SK-N-SH treated with all-trans-retinoic acid at 6 μM for 48 hours (cell line): ENCODE measurements around the gene KCNJ12.
"Not testable (repeated sequence)": the region's sequence is repeated elsewhere in the genome, so short reads cannot be mapped to it uniquely, and the experiment has no call there.

Source experiments
- ATAC-seq: fragments of 200-7000 bp; cut with Tn5 transposase; 3 replicates; pipeline ENCODE4 v1.9.1; 2020; ENCODE audit warnings: mild to moderate bottlenecking, moderate library complexity
- ARNTL ChIP-seq: fragments of 450-650 bp; formaldehyde crosslinking; IDR thresholded peaks from 2 replicates; pipeline ENCODE4 v1.5.0; 2020; ENCODE audit warnings: low read depth, mild to moderate bottlenecking, moderate library complexity, borderline replicate concordance
- CSDC2 ChIP-seq: fragments of 250-450 bp; sonication (Bioruptor Pico); IDR thresholded peaks from 2 replicates; pipeline ENCODE4 v1.5.0; 2020; ENCODE audit warnings: mild to moderate bottlenecking, moderate library complexity
- CSRNP3 ChIP-seq: fragments of 250-450 bp; sonication (Bioruptor Pico); IDR thresholded peaks from 2 replicates; pipeline ENCODE4 v1.5.1; 2021; ENCODE audit warnings: mild to moderate bottlenecking, moderate library complexity
- ESRRG ChIP-seq: fragments of 250-450 bp; sonication (Bioruptor Pico); IDR thresholded peaks from 2 replicates; pipeline ENCODE4 v1.6.1; 2021; ENCODE audit warnings: mild to moderate bottlenecking
- GLIS3 ChIP-seq: fragments of 250-450 bp; sonication (Bioruptor Pico); IDR thresholded peaks from 2 replicates; pipeline ENCODE4 v1.5.0; 2020; ENCODE audit warnings: mild to moderate bottlenecking, moderate library complexity
- OSR1 ChIP-seq: fragments of 250-450 bp; sonication (Bioruptor Pico); IDR thresholded peaks from 2 replicates; pipeline ENCODE4 v1.8.0; 2022; ENCODE audit warnings: moderate library complexity, mild to moderate bottlenecking, inconsistent platforms
- POU6F1 ChIP-seq: fragments of 250-450 bp; sonication (Bioruptor Pico); IDR thresholded peaks from 2 replicates; pipeline ENCODE4 v1.8.0; 2021; ENCODE audit warnings: low read depth, mild to moderate bottlenecking, moderate library complexity, borderline replicate concordance
- PPARA ChIP-seq: fragments of 250-450 bp; sonication (Bioruptor Pico); IDR thresholded peaks from 2 replicates; pipeline ENCODE4 v1.5.0; 2020; ENCODE audit warnings: mild to moderate bottlenecking, borderline replicate concordance
- SNAI2 ChIP-seq: fragments of 250-450 bp; sonication (Bioruptor Pico); IDR thresholded peaks from 2 replicates; pipeline ENCODE4 v1.5.0; 2020; ENCODE audit warnings: mild to moderate bottlenecking, moderate library complexity
- ZFP3 ChIP-seq: fragments of 250-450 bp; sonication (Bioruptor Pico); IDR thresholded peaks from 2 replicates; pipeline ENCODE4 v1.5.0; 2020; ENCODE audit warnings: mild to moderate bottlenecking, moderate library complexity
- ZNF70 ChIP-seq: fragments of 450-650 bp; formaldehyde crosslinking; IDR thresholded peaks from 2 replicates; pipeline ENCODE4 v1.5.0; 2020; ENCODE audit warnings: mild to moderate bottlenecking, moderate library complexity
- TF ChIP-seq, protein P1 (sequence below): fragments of 250-450 bp; sonication (Bioruptor Pico); IDR thresholded peaks from 2 replicates; pipeline ENCODE4 v1.8.0; 2020; ENCODE audit warnings: mild to moderate bottlenecking, moderate library complexity, borderline replicate concordance

Gene KCNJ12

DNA sequence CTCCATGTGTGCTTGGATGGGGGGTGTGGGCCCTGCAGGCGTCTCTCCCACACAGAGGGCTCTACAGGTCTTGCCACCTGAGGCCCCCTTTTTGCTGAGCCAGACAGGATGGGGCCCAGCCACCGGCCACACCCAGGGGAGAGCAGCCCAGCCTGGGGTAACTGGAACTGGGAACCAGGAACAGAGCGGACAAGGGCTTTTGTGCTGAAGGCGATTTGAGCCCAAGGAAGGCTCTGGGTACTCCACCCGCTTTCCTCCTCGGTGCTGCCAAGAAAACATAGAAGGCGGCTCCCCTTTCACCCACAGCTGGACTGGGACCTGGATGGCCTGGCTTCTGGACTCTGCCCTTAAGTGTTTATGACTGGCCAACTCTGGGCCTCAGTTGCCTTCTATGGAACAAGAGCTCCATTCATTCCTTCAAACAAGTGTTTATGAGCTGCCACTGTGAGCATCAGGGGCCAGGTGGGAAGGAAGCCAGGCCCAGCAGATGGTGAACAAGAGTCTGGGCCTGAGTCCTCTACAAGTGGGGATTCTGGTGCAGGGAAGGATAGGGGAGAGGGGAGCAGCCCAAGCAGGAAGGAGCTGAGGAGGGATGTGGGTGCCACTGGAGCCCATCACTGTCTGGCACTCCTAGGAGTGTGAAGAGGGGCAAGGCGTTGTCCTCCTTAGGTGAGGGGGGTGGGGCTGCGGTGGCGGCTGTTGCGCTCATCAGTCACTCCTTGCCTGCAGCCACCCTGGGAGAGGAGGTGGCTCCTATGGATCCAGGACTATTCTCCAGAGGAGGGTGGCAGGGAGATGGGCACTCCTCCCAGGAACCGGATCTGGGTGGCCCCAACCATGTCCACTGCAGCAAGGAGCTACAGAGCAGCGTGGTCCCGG, 46.4 kb downstream of the KCNJ12 start:
- ATAC-seq = not testable (repeated sequence)

DNA sequence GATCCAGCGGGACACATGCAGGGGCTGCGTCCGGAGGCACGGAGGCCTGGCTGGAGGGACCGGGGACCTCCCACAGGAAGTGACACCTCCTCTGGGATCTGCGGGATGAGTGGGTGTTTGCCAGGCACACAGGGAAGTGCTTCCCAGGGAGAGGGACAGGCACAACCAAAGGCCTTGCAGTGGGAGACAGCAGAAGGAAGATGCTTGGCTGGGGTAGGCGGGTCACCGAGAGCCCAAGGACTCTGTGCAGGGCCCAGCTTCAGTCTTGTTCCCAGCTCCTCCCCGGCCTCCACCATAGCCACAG, 47.0 kb downstream of the KCNJ12 start:
- not testable (repeated sequence) for ATAC-seq

DNA sequence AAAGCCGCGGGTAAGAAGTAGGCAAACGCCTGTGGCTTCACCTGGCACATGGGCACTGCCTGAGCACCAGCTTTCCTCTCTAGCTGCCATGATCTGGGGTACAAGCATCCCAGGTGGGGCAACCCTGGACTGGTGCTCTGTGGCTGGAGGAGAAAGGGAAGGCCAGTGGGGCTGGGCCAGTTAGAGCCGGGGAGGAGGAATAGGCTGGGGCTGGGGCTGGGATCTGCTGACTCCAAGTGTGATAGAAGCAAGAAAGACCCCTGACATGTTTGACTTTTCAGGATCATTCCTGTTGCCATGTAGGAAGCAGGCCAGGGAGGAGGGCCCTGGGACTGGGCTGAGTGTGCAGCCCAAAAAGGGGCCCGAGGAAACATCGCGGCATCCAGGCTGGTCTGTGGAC, 48.5 kb downstream of the KCNJ12 start:
- ATAC-seq = not testable (repeated sequence)

GRCh38 chr17:21425321-21425720, 49.2 kb downstream of the KCNJ12 start:
- no peak for TF ChIP-seq PPARA (CRISPR knock-in tag)
- no peak for TF ChIP-seq ZFP3
- TF ChIP-seq, protein P1, sequence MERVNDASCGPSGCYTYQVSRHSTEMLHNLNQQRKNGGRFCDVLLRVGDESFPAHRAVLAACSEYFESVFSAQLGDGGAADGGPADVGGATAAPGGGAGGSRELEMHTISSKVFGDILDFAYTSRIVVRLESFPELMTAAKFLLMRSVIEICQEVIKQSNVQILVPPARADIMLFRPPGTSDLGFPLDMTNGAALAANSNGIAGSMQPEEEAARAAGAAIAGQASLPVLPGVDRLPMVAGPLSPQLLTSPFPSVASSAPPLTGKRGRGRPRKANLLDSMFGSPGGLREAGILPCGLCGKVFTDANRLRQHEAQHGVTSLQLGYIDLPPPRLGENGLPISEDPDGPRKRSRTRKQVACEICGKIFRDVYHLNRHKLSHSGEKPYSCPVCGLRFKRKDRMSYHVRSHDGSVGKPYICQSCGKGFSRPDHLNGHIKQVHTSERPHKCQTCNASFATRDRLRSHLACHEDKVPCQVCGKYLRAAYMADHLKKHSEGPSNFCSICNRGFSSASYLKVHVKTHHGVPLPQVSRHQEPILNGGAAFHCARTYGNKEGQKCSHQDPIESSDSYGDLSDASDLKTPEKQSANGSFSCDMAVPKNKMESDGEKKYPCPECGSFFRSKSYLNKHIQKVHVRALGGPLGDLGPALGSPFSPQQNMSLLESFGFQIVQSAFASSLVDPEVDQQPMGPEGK (CRISPR knock-in tag) = no peak
- no peak for TF ChIP-seq CSRNP3 (CRISPR knock-in tag)
- TF ChIP-seq SNAI2 (CRISPR knock-in tag) = no peak
- no peak for TF ChIP-seq GLIS3 (CRISPR knock-in tag)
- no peak for TF ChIP-seq POU6F1 (CRISPR knock-in tag)
- TF ChIP-seq ZNF70 (CRISPR knock-in tag) = no peak
- TF ChIP-seq OSR1 (CRISPR knock-in tag) = no peak
- TF ChIP-seq ARNTL (CRISPR knock-in tag) = no peak
- TF ChIP-seq CSDC2 (CRISPR knock-in tag) = no peak
- TF ChIP-seq ESRRG (CRISPR knock-in tag) = no peak
- ATAC-seq = no peak

DNA sequence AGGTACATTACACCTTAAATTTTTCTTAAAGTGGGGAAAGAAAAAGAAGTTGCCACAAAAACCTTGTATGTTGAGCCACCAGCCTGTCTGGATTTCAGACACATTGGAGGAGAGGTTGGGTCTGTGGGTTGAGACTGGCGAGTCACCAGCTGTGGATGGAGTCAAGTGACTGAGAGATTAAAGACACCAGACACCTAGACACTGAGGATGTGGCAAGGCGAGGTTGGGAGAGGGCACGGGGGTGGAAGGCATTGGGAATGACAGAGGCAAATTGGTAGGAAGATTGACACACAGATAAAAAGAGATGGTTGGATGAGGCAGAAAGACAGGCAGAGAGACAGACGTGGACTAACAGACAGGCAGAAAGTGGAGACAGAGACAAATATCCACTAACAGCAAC, 49.6 kb downstream of the KCNJ12 start:
- no peak for ATAC-seq
- no peak for TF ChIP-seq POU6F1 (CRISPR knock-in tag)

DNA sequence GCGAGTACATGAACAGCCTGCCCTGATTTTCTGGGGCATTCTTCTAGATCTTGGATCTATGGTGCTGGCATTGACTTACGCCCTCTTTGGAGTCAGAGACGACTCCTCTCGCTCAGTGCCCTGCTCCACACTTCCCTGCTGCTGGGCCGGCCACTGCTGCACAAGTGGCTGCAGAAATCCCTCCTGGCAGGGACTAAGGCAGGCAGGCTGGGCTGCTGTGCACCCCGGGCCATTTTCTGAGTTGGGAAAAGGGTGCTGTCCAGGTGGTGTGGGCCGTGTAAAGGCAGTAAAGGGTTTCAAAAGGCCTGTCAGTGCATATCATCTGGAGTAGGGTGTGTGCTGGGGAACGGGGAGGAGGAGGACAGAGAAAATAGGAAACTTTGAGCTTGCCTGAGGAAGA, 50.1 kb downstream of the KCNJ12 start:
- ATAC-seq = not testable (repeated sequence)

- not testable (repeated sequence) for ATAC-seq
These were observed 50.7 kb downstream of the KCNJ12 start for GRCh38 chr17:21426876-21427275.

- ATAC-seq = not testable (repeated sequence)
These were observed 51.6 kb downstream of the KCNJ12 start for GRCh38 chr17:21427727-21428126.

- ATAC-seq = not testable (repeated sequence)
These were observed 52.7 kb downstream of the KCNJ12 start for GRCh38 chr17:21428752-21429424.

- peak; percentile 92 for ATAC-seq
These were observed 53.9 kb downstream of the KCNJ12 start for GRCh38 chr17:21429921-21430628.

- not testable (repeated sequence) for ATAC-seq
These were observed 57.8 kb downstream of the KCNJ12 start for GRCh38 chr17:21433971-21434370.

GRCh38 chr17:21434976-21435375, 58.8 kb downstream of the KCNJ12 start:
- not testable (repeated sequence) for ATAC-seq

GRCh38 chr17:21436481-21436880, 60.3 kb downstream of the KCNJ12 start:
- not testable (repeated sequence) for ATAC-seq
